Left renal pelvis (tissue), 4 donors: ENCODE results near the gene PBXIP1. TPM values are rescaled to one million over a fixed set of nuclear protein-coding genes. Genes with fewer than 3 reads are reported as not detected.

Experiments used
- DNase-seq, 4 donors: peaks; one replicate each; pipeline ENCODE4 v3.0.0-alpha.2; 2013; ENCODE audit warnings: low read depth in 4 of 4, low spot score in 3 of 4
- polyA plus RNA-seq, 4 donors: library from polyadenylated mRNA; unstranded; fragments of 120-200 nt; gene quantifications; one replicate each; pipeline ENCODE4 v1.2.1, GENCODE V29; 2013; ENCODE audit not compliant: insufficient read length in 4 of 4

The PBXIP1 gene
- polyA plus RNA-seq, 4 donors, result 66.2 to 76.1 (median 71.1) TPM

DNA sequence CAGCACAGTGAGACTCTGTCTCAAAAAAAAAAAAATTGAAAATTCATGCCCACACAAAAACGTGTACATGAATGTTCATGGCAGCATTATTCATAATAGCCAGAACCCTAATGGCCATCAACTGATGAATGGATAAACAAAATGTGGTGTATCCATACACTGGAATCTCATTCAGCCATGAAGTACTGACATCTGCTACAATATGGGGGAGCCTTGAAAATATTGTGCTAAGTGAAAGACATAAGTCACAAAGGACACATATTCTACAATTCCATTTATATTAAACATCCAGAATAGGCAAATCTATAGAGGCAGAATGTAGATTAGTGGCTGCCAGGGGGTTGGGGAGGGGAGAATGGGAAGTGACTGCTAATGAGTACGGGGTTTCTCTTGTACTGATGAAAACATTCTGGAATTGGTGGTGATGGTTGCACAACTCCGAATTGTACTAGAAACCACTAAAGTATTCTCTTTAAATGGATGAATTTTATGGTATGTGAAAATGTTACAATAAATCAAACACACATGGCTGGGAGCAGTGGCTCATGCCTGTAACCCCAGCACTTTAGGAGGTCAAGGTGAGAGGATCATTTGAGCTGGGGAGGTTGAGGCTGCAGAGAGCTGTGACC, 52.8 kb downstream of the PBXIP1 start:
- no peak for DNase-seq

DNA sequence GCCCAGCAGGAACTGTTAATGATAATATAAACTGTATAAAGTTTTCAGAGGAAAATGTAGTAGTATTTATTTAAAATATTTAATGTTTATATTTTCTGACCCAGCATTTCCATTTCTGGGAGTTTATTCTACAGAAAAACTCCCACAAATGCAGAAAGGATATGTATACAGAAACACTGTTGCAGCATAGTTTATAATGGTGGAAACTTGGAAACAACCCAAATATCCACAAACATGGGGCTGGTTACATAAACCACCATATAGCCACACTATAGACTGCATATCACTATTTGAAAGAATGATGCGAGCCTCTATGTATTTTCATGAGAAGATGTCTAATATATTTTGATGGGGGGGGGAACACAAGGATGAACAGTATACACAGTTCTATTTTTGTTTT, 54.3 kb downstream of the PBXIP1 start:
- no peak for DNase-seq

DNA sequence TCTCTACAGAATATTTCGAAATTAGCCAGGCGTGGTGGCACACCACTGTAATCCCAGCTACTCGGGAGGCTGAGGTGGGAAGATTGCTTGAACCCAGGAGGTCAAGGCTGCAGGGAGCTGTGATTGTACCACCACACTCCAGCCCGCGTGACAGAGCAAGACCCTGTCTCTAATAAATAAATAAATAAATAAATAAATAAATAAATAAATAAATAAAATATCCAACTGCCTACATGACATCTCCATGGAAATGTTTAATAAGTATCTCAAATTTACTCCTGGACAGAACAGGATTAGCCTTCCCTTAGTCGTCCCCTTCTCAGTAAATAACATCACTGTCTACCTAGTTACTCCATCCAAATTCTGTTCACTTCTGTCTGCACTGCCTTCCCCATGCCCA, 56.9 kb downstream of the PBXIP1 start:
- DNase-seq, result no peak

DNA sequence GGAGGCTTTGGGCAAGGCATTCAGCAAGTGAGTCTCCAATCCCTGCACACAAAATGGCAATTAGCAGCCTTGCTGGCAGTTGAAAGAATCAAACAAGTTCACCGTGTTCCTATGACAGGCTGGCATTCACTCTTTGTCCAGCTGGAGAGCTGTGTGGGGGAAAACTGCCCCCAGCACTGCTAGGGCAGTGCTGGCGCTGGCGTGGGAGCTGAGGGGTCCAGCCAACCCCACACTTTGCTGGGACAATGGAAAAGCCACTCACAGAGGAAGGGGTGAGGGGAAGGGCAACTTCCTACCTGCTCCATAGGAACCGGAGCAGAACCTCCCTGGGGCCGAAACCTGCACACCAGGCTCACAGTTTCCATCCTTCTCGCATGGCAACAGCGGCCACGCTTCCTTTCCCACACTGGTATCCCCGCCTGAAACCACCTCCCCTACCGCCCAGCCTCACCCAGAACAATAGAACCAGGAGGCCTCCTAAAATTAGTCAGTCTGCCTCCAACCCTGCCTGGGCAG, 59.1 kb downstream of the PBXIP1 start:
- no peak for DNase-seq

DNA sequence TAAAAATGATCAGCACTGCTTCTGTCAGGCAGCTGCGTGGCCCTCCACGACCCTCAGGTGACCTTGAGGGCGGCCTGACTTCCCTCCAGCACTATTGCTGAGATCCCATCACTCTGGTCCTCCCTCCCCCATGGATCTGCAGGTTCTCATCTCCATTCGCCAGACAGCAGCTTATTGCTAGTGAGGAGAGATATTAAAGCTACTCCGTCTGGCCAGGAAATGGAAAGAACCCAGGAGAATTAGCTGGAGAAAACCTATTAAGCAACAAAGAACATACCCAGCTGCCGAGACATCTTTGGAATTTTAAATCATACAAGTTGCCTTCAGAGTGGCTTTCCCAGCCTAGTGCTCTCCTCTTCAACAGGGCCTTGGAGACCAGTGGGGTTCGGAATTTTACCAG, 60.1 kb downstream of the PBXIP1 start:
- no peak for DNase-seq

Other genes starting within 250 kb of the PBXIP1 start
- gene KCNN3, start 85.8 kb downstream of the PBXIP1 start, polyA plus RNA-seq, result 1 to 10 TPM; 2.3 to 6.3 (median 2.8) TPM
- gene PMVK, start 19.4 kb downstream of the PBXIP1 start, polyA plus RNA-seq, result 10 to 100 TPM; 25.2 to 40.1 (median 35.4) TPM
- gene PYGO2, start 5.7 kb upstream of the PBXIP1 start, polyA plus RNA-seq, result 10 to 100 TPM; 36.8 to 49.7 (median 44.9) TPM
- 100 to 1,000 TPM in 1 of 4 donors, 10 to 100 TPM in 3; 79.2 to 119 (median 88.0) TPM for gene SHC1, start 14.6 kb upstream of the PBXIP1 start, polyA plus RNA-seq
- gene CKS1B, start 18.6 kb upstream of the PBXIP1 start, polyA plus RNA-seq, result 100 to 1,000 TPM in 1 of 4 donors, 10 to 100 TPM in 3; 89.2 to 104 (median 94.2) TPM
- gene FLAD1, start 27.2 kb upstream of the PBXIP1 start, polyA plus RNA-seq, result 10 to 100 TPM; 20.4 to 39.1 (median 28.9) TPM
- gene LENEP, start 37.5 kb upstream of the PBXIP1 start, polyA plus RNA-seq, result under 1 TPM in 3 of 4 donors, not detected in 1; 0.30 to 0.73 (median 0.50) TPM
- 10 to 100 TPM in 3 of 4 donors, 1 to 10 TPM in 1; 3.8 to 19.1 (median 12.4) TPM for gene ZBTB7B, start 46.7 kb upstream of the PBXIP1 start, polyA plus RNA-seq
- gene DCST2, start 77.7 kb upstream of the PBXIP1 start, polyA plus RNA-seq, result 1 to 10 TPM in 3 of 4 donors, under 1 TPM in 1; 0.78 to 2.7 (median 1.5) TPM
- under 1 TPM; 0.21 to 0.41 (median 0.29) TPM for gene DCST1, start 77.7 kb upstream of the PBXIP1 start, polyA plus RNA-seq
- 10 to 100 TPM; 37.6 to 53.1 (median 46.2) TPM for gene ADAM15, start 95.2 kb upstream of the PBXIP1 start, polyA plus RNA-seq
- gene EFNA4, start 107.6 kb upstream of the PBXIP1 start, polyA plus RNA-seq, result 10 to 100 TPM; 19.2 to 24.8 (median 19.5) TPM
- gene EFNA3, start 122.7 kb upstream of the PBXIP1 start, polyA plus RNA-seq, result 1 to 10 TPM; 5.7 to 7.8 (median 6.3) TPM
- gene EFNA1, start 171.8 kb upstream of the PBXIP1 start, polyA plus RNA-seq, result 10 to 100 TPM; 23.7 to 69.5 (median 63.0) TPM
- gene SLC50A1, start 179.8 kb upstream of the PBXIP1 start, polyA plus RNA-seq, result 10 to 100 TPM; 39.6 to 66.6 (median 54.3) TPM
- gene DPM3, start 184.4 kb upstream of the PBXIP1 start, polyA plus RNA-seq, result 10 to 100 TPM; 29.4 to 49.8 (median 31.4) TPM
- 100 to 1,000 TPM; 139 to 182 (median 152) TPM for gene KRTCAP2, start 217.2 kb upstream of the PBXIP1 start, polyA plus RNA-seq
- 1 to 10 TPM; 2.4 to 6.3 (median 3.2) TPM for gene TRIM46, start 217.8 kb upstream of the PBXIP1 start, polyA plus RNA-seq